Measurements from ENCODE around the gene C16orf95.

DNA sequence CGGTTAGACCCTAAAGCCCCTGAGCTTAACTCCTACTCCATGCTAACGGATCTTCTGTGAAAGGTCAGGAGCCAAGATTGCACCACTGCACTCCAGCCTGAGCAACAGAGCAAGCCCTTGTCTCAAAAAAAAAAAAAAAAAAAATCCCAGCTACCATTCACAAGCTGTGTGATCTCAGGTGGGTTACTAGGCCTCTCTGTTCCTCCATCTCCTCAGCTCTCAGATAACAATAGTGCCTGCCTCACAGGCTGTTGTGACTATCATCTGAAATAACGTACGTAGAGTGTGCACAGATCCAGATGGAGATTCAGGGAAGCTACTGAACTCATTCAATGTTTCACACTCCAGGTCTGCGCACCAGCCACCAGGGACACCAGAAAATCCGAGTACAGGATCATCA is 57.8 kb downstream of the C16orf95 start:
- TF ChIP-seq, protein P1, sequence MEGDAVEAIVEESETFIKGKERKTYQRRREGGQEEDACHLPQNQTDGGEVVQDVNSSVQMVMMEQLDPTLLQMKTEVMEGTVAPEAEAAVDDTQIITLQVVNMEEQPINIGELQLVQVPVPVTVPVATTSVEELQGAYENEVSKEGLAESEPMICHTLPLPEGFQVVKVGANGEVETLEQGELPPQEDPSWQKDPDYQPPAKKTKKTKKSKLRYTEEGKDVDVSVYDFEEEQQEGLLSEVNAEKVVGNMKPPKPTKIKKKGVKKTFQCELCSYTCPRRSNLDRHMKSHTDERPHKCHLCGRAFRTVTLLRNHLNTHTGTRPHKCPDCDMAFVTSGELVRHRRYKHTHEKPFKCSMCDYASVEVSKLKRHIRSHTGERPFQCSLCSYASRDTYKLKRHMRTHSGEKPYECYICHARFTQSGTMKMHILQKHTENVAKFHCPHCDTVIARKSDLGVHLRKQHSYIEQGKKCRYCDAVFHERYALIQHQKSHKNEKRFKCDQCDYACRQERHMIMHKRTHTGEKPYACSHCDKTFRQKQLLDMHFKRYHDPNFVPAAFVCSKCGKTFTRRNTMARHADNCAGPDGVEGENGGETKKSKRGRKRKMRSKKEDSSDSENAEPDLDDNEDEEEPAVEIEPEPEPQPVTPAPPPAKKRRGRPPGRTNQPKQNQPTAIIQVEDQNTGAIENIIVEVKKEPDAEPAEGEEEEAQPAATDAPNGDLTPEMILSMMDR (conservative IDR thresholded peaks at IDR 0.05; ENCODE audit: low read depth, low read length): no peak
- TF ChIP-seq EZH2 (IDR thresholded peaks at IDR 0.05; ENCODE audit: borderline replicate concordance, low read depth, low read length, poor library complexity, severe bottlenecking): no peak

All from A673 (cell line).